ENCODE data around the gene SIDT2.
"Not testable (repeated sequence)": the region's sequence is repeated elsewhere in the genome, so short reads cannot be mapped to it uniquely, and the experiment has no call there.

The SIDT2 gene

DNA sequence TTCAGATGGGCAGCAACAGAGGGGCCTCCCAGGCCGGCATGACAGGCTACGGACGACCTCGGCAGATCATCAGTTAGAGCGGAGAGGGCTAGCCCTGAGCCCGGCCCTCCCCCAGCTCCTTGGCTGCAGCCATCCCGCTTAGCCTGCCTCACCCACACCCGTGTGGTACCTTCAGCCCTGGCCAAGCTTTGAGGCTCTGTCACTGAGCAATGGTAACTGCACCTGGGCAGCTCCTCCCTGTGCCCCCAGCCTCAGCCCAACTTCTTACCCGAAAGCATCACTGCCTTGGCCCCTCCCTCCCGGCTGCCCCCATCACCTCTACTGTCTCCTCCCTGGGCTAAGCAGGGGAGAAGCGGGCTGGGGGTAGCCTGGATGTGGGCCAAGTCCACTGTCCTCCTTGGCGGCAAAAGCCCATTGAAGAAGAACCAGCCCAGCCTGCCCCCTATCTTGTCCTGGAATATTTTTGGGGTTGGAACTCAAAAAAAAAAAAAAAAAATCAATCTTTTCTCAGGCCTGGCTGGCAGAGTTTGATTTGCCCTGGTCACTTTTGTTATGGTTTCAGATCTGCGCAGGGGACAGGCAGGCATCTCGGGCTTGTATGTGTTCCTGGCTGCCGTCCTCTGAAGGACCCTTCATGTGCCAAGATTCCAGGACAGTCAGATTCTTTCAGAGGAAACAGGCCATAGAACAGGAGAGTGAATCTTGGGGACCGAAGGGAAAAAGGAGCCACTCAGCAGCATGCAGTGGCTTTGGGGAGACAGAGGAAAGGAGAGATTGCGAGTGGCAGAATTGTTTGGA, 25.9 kb downstream of the SIDT2 start:
- DNase-seq (ENCODE audit: low read depth in 2 of 2): no peak

DNA sequence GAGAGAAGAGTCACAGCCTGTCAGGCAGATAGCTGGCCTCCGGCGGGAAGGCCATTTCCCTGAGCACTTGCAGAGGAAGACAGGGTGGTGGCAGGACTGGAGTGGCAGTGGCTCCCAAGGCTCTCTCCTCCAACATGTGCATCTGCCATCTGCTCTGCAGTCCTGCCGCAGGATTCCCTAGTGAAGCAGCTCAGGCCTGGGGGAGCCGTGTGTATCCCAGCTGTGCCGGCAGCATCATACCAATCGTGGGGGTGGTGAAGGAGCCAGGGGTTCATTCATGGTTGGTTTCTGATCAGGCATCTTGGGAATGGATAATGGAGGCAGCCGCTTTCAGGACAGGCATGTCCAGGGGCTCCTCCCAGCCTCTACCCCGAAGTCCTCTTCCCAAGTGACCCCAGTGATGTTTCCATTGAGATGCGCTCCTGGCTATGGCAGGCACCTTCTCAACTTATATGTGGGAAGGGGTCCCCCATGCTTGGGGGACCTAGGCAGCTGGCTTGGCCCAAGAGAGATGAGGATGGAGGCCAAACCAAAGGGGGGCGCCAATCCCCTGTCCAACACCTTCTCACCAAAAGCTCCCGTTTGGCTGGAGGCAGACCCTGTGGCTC, 26.8 kb downstream of the SIDT2 start:
- DNase-seq (ENCODE audit: low read depth in 2 of 2): no peak

DNA sequence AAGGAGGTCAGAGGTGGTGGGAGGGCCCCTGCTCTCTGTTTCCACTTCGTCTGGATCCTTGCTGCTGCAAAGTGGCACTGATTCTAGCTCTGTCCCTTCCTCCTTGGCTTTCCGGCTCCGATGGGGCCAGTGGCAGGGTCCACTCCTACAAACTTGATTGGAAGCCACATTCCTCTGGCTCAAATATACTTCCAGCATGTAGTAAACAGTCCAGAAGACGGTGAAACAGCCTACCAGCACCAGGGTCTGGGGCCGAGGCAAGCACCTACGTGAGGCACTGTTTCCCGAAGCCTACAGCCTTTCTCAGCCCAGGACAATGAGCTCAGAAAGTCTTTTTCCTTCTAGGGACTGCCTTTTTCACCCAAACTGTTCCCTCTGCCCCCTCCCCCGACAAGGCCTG, 27.6 kb downstream of the SIDT2 start:
- DNase-seq (ENCODE audit: low read depth in 2 of 2): not testable (repeated sequence)

DNA sequence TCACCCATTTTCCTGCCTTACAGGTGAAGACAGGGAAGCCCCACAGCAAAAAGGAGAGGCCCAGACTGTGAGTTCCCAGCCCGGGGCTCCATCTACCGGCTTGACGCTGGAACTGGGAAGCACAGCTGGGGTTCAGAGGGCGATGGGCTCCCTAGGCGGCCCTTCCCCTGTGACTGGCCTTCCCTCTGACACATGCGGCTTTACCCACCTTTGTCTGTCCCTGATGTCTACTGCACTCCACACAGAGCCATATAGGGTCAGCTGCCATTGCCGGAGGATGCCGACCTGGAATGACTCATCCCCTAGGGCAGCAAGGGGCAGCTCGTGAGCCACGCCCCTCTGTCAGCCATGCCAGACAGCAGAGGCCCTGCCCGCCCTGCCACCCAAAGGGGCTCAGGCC, 28.3 kb downstream of the SIDT2 start:
- not testable (repeated sequence) for DNase-seq (ENCODE audit: low read depth in 2 of 2)

DNA sequence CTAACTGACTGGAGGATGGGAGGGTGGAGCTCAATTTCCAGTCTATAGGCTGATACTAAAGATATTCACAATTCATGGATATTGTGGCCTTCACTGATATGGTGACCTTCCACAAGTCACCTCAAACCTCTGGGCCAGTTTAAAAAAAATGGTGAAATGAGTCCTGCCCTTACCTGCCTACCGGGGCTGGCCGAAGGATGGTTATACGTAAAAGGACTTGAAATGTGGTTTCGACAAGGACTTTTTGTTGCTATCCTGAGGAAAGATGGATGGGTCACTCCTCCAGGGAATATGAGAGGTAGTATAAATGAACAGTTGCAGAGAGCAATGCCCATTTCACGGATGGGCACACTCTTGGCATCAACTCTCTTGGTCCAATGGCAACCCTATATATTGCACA, 28.9 kb downstream of the SIDT2 start:
- DNase-seq (ENCODE audit: low read depth in 2 of 2): not testable (repeated sequence)

DNA sequence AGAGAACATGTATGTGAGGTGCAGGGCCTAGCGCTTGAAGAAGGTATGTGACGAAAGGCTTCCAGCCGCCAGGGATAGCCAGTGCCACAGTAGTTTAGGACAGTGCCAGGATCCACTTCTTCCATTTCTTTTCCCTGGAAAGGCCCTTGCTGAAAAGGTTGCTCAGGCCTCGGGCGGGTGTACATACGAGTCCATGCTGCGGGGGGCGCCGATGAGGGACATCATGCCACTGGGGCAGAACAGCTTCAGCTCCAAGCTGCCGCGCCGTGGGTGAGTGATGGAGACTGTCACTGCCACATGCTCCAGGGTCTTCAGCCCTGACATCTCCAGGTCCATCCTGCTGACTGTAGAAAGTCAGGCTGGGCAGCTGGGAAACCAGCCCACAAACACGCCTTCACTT, 30.2 kb downstream of the SIDT2 start:
- DNase-seq (ENCODE audit: low read depth in 2 of 2): not testable (repeated sequence)

DNA sequence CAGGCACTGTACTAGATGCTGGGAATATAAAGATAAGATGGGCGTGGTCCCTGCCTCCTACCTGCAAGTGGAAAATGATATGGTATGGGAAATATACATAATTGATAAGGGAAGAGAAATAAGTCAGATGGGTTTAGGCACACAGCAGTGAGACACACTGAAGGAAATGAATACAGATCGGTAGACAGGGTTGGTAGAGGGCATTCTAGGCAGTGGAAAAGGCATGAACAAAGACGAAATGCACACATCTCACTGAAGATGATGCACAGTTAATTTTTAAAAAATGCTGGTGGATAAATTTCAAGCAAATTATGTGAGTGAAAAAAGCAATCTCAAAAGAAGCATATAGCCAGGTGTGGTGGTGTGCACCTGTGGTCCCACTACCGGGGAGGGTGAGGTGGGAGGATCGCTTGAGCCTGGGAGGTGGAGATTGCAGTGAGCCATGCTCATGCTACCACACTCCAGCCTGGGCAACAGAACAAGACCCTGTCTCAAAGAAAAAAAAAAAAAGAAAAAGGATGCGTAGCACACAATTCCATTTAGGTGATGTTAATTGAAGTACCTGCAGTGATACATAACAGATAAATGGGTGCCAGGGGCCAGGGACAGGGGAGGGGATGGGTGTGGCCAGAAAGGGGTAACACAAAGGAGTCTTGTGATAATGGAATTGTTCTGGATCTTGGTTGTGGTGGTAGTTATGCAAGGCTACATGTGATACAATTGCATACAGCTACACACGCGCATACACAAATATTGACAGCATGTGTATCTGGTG, 31.0 kb downstream of the SIDT2 start:
- DNase-seq (ENCODE audit: low read depth in 2 of 2): not testable (repeated sequence)

DNA sequence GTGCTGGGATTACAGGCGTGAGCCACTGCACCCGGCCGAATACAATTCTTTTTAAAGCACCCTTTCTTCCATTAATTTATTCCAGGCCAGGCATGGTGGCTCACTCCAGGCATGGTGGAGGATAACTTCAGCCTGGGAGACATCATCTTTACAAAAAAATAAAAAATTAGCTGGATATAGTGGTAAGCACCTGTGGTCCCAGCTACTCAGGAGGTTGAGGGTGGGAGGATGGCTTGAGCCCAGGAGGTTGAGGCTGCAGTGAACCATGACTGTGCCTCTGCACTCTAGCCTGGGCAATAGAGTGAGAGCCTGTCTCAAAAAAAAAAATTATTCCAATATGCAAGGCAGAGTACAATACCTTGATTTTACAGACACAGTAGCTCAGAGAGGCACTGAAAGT, 32.1 kb downstream of the SIDT2 start:
- no peak for DNase-seq (ENCODE audit: low read depth in 2 of 2)

DNA sequence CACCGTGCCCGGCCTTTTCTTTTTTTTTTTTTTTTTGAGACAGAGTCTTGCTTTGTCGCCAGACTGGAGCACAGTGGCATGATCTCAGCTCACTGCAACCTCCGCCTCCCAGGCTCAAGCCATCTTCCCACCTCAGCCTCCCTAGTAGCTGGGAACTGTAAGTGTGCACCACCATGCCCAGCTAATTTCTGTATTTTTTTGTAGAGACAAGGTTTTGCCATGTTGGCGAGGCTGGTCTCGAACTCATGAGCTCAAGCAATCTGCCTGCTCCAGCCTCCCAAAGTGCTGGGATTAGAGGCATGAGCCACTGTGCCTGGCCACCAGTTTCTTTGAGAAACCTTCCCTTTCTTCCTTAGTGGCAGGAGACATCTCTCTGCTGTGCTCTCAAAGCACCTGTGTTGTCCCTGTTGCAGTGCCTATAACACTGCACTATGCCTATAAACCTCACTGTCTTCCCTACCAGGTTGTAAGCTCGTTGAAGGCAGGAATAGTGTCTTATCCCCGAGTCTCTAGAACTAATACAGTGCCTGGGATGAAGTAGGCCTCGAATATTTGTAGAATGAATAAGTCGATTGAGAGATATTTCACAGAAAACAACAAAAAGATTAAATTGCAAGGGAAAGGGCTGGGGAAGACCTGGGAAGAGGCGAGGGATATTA, 34.3 kb downstream of the SIDT2 start:
- DNase-seq (ENCODE audit: low read depth in 2 of 2): no peak

DNA sequence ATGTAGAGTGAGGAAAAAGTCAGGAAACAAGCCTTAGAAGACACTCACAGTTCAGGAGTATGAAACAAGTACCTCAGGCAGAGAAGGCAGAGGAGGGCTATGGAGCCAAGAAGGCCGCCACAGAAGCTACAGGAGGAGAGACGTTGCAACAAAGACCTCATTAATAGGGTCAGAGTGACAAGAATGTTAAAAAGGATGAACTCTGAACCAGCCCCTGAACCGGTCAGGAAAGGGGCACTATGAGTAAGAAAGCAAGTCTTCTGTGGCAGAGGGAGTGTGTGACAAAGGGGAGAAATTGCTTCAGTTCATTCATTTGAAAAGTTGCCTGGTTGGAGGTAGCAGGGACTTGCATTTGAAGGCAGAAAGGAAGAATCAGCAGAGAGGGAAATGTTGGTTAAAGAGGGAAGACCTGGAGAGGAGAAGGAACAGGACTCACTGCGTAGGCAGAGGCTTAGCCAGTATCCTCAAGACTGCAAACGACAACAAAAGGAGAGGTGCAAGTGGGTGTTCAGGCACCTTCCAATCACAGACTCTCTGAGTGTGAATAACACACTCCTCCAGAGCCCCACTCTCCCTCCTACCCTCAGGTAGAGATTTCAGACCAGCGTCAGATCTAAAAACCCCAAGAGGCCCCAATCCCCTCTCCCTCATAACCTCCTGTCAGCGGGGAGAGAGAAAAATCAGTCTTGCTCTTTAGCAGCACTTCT, 36.0 kb downstream of the SIDT2 start:
- no peak for DNase-seq (ENCODE audit: low read depth in 2 of 2)

DNA sequence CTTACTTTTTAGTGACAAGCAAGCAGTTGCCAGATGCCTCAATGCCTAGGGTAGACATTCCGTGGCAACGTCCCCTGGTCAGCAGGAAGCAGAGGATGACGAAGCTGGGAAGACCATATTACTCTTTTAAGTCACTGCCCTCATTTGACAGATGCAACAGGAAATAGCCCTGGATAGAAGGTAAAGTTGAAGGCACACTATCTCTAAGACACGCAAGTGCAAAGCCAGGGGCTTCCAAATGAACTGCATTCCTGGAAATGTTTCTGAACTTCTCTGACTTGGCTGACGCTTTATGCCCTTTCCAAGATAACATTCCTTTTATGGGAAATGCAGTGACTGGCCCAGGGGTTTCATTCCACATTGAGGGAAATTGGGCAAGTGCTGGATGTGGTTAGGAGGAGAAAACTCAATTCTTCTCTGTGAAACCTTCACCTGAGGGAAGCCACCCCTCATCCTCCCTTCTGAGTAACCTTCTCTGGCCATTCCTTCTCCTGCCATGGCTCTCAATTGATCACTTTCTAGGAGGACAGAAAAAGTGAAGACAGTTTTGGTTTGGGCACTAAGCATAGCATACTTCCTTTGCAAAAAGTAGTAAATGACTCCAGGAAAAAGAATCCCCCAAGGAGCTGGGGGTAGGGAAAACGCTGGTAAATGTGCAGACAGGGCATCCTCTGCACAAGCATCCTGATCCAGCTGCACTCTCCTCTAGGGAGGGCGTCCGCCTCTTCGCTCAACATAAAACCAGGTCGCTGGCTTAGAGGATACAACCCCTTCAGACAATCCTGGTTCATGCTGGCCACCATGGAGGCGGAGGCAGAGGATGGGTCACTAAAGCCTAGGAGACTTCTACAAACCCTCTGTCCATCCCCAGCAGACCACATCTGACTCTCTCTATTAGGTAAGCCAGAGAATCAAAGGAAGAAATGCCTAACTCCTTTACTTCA, 38.9 kb downstream of the SIDT2 start:
- no peak for DNase-seq (ENCODE audit: low read depth in 2 of 2)

DNA sequence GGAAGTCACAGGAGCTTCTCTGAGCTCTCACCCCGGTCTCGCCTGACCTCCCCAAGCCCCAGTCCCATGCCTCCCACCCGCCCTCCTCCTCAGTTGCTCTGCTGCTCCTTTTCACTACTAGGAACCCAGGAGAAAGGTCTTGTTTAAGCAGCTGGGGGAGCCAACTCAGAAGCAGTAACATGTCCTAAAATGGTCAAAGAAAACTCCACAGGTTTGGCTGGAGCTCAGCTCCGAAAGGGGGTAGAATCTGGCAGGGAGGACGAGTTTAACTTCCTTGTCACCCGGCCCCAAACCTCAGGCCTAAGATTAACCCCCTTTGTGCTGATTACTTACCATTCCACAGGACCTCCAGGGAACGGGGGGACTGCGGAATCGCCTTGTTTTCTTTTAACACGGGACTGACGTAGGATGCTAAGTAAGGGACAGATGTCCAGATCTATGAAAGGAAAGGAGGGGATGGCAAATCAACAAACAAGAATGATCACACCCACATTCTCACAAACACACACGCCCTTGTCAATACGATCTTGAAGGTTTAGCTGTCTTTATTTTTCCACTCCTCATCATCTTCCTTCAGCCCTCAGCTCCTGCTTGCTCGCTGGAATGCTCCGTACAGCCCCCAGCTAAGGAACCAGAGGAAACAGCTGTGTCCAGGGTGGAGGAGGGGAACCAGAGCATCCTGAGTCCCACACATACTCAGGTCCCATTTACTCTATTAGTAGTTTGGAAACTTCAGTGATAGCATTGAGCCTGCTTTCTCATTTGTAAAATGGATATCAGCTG, 39.8 kb downstream of the SIDT2 start:
- no peak for DNase-seq (ENCODE audit: low read depth in 2 of 2)

DNA sequence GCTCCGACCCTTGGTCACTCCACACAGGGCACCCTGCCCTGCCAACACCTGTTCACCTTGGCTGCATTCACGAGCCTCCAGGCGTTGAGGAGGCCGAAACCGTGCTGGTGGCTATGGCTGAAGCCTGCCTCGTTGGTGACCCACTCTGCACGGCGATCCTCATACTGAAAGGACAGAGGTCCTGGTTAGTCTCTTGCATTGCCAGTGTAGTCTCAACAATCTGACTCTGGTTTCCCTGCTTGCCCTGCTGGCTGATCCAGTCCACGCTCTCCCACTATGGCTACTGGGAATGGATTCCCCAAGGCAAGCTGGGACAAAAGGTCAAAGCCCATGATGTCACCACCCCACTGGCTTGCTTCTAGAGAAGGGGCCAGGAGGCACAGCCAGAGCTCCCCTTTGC, 40.5 kb downstream of the SIDT2 start:
- no peak for DNase-seq (ENCODE audit: low read depth in 2 of 2)

DNA sequence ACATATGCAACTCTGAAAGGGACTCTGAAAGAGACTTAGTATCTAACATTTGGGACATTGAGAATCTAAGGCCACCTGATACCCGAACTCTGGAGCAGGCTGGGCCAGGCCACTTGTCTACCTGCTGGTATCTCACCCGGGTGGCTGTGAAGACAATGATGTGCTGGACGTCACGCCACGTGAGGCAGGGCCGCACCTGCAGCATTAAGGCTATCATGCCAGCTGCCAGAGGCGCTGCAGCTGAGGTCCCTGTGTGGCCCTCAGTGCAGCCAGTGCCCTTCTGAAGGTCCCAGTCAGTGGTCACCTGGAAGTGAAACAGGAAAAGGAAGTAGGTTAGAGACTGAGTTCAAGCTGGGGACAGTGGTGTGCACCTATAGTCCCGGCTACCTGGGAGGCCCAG, 40.9 kb downstream of the SIDT2 start:
- no peak for DNase-seq (ENCODE audit: low read depth in 2 of 2)

DNA sequence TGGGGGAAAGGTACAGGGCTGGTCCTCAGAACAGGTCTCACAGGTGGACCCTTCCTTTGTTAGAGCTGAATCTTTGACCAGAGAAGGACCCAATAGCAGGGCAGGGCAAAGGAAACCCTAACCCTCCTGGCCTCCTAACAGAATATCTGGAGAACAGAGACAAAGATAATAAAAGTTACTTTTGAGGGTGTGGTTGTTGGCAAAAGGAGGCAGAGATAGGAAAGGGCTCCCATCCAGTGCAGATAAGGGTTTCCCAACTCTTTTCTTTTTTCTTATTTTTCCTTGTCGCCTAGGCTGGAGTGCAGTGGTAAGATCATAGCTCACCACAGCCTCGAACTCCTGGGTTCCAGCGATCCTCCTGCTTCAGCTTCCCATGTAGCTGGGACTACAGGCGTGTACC, 41.5 kb downstream of the SIDT2 start:
- DNase-seq (ENCODE audit: low read depth in 2 of 2): no peak

DNA sequence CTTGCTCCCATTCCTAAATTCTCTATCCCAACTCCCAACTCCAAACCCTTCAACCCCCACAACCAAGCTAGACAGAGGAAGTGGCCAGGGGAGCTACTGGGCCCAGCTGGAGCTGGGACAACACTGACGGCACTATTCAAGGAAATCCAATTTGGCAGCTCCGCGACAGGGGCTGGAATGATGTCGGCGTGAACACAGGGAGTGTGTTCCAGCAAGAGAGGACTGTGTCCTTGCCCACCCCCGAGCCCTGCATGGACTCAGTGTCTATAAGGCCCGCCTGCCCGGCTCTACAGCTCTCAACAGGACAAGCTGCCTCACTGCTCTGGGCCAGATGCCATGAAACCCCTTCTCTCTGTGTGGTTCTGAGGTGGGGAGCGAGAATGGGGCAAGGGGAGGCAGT, 42.0 kb downstream of the SIDT2 start:
- no peak for DNase-seq (ENCODE audit: low read depth in 2 of 2)

DNA sequence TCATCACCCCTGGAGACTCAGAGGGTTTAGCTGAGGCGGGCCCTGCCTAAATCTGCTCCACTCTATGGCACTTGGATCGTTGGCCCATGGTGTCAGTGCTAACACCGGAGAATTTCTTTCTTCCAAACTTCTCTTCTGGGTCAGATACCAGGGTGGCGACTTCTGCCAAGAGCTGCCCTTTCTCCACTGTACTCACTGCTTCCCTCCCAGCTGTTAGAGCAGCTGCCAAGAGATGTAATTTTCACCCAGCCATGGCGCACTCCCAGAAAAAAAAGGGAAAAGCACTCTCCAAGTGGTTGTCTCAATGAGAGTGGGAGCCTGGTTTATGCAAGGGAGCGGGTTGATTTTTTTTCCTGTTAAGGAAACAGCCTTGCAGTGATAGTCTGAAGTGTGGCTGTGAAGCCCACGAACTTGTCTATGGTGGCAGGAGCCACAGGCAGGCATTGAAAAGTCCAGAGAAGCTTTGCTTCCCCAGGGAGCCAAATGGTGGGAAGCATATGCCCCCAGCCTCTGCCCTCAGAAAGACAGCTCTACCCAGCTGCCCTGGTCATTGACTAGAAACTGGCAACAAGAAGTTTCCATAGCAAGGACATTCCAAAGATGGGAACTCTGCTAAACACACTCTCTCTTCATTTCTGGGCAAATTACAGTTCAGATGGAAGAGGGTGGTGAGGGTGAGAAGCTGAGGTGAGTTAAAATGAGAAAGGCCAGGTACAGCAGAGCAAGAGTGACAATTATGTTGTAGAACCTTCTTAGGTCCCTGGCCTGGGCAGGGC, 42.6 kb downstream of the SIDT2 start:
- DNase-seq (ENCODE audit: low read depth in 2 of 2): no peak

DNA sequence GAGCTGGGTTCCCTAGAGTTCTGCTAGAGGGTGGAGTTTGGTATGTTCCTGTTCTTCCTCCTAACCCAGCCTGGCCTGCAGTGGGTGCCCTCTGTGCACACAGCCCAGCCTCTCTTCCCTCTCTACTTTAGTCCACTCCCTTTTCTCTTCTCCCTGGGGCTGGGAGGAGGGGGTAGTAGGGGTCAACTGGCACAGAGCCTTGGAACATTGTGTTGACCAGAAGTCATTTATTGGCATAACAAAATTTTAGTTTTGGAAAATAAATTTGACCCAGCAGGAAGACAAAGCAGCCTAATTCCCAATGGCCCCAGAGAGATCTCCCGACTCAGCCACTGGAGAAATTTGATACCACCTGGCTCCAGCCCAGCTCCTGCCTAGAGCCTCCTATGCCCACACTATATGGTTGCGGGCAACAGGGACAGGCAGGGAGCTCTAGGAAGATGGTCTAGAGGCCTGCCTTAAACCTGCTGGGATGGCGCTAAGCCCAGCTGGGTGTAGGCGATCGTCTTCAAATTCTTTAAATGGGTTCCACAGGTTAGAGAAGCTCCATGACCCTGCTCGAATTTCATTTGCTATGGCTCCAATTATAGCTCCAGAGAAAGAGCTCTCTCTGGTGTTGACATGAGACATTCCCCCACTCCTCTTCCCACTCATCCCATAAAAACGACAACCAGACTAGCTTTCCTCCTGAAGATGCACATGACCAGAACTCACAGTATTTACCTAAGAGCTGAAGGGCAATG, 43.4 kb downstream of the SIDT2 start:
- no peak for DNase-seq (ENCODE audit: low read depth in 2 of 2)

All from stimulated activated CD4-positive, alpha-beta T cell treated with anti-CD3 and anti-CD28 coated beads, Interleukin-15, amount 100 ng/mL, for 48 hours (primary cell).